ENCODE data around the gene CYBRD1.

The CYBRD1 gene

GRCh38 chr2:171595456-171595855 is 73.2 kb downstream of the CYBRD1 start:
- no peak overlapping the region for H3K27ac ChIP-seq (ENCODE audit: insufficient read depth, low read depth, low read length, poor library complexity, severe bottlenecking)
- H3K9me3 ChIP-seq (ENCODE audit: control insufficient read depth, low read length): no peaks in the 10 kb centered on the region
- H3K27me3 ChIP-seq (ENCODE audit: control insufficient read depth, insufficient read depth, low read length, poor library complexity, severe bottlenecking): no peaks in the 10 kb centered on the region
- H3K4me1 ChIP-seq (ENCODE audit: control insufficient read depth, insufficient read depth, low read length): no peaks in the 10 kb centered on the region
- no peaks in the 10 kb centered on the region for H3K36me3 ChIP-seq (ENCODE audit: control insufficient read depth, insufficient read depth, low read length)
- no peak overlapping the region for H3K4me3 ChIP-seq (ENCODE audit: insufficient read depth, low read depth, low read length)

GRCh38 chr2:171595896-171596295 is 73.6 kb downstream of the CYBRD1 start:
- H3K27ac ChIP-seq (ENCODE audit: insufficient read depth, low read depth, low read length, poor library complexity, severe bottlenecking): no peak overlapping the region
- H3K9me3 ChIP-seq (ENCODE audit: control insufficient read depth, low read length): no peaks in the 10 kb centered on the region
- whole genome bisulfite sequencing, 2 experiments: 70 to 84% methylated on average over 2 of the region's 2 CpGs
- H3K36me3 ChIP-seq (ENCODE audit: control insufficient read depth, insufficient read depth, low read length): no peaks in the 10 kb centered on the region
- no peak overlapping the region for H3K4me3 ChIP-seq (ENCODE audit: insufficient read depth, low read depth, low read length)
- no peaks in the 10 kb centered on the region for H3K4me1 ChIP-seq (ENCODE audit: control insufficient read depth, insufficient read depth, low read length)
- H3K27me3 ChIP-seq (ENCODE audit: control insufficient read depth, insufficient read depth, low read length, poor library complexity, severe bottlenecking): no peaks in the 10 kb centered on the region

GRCh38 chr2:171598713-171599319 is 76.5 kb downstream of the CYBRD1 start:
- 35 to 58% methylated on average over 3 to 6 of the region's 7 CpGs for WGBS, 2 experiments
- H3K4me3 ChIP-seq (ENCODE audit: insufficient read depth, low read depth, low read length): no peak overlapping the region
- no peak overlapping the region for H3K27ac ChIP-seq (ENCODE audit: insufficient read depth, low read depth, low read length, poor library complexity, severe bottlenecking)
- no peaks in the 10 kb centered on the region for H3K9me3 ChIP-seq (ENCODE audit: control insufficient read depth, low read length)
- H3K4me1 ChIP-seq (ENCODE audit: control insufficient read depth, insufficient read depth, low read length): peaks cover 5% of the 10 kb centered on the region
- H3K36me3 ChIP-seq (ENCODE audit: control insufficient read depth, insufficient read depth, low read length): no peaks in the 10 kb centered on the region
- no peaks in the 10 kb centered on the region for H3K27me3 ChIP-seq (ENCODE audit: control insufficient read depth, insufficient read depth, low read length, poor library complexity, severe bottlenecking)

GRCh38 chr2:171600126-171600525 is 77.9 kb downstream of the CYBRD1 start:
- H3K36me3 ChIP-seq (ENCODE audit: control insufficient read depth, insufficient read depth, low read length): no peaks in the 10 kb centered on the region
- H3K4me3 ChIP-seq (ENCODE audit: insufficient read depth, low read depth, low read length): no peak overlapping the region
- H3K27ac ChIP-seq (ENCODE audit: insufficient read depth, low read depth, low read length, poor library complexity, severe bottlenecking): no peak overlapping the region
- no peaks in the 10 kb centered on the region for H3K27me3 ChIP-seq (ENCODE audit: control insufficient read depth, insufficient read depth, low read length, poor library complexity, severe bottlenecking)
- peaks cover 5% of the 10 kb centered on the region for H3K4me1 ChIP-seq (ENCODE audit: control insufficient read depth, insufficient read depth, low read length)
- H3K9me3 ChIP-seq (ENCODE audit: control insufficient read depth, low read length): no peaks in the 10 kb centered on the region

- Histone ChIP-seq H3K9me3 (ENCODE audit: control insufficient read depth, low read length) (no peaks in the 10 kb centered on the region), H3K4me1 (ENCODE audit: control insufficient read depth, insufficient read depth, low read length) (peaks cover 5% of the 10 kb centered on the region), H3K27me3 (ENCODE audit: control insufficient read depth, insufficient read depth, low read length, poor library complexity, severe bottlenecking) (no peaks in the 10 kb centered on the region), H3K27ac (ENCODE audit: insufficient read depth, low read depth, low read length, poor library complexity, severe bottlenecking) (no peak overlapping the region), H3K4me3 (ENCODE audit: insufficient read depth, low read depth, low read length) (no peak overlapping the region), H3K36me3 (ENCODE audit: control insufficient read depth, insufficient read depth, low read length) (no peaks in the 10 kb centered on the region)
- WGBS, 2 experiments: 79 to 80% methylated on average over 4 to 5 of the region's 5 CpGs
Measured at GRCh38 chr2:171602352-171602751, 80.1 kb downstream of the CYBRD1 start.
